K562 (cell line): ENCODE results near the gene SNUPN.

ENCODE experiments used
- DPF2 ChIP-seq: fragments of 450-650 bp; IDR thresholded peaks from 2 replicates; pipeline ENCODE4 v1.6.1; 2016
- JUND ChIP-seq, 2 experiments: IDR thresholded peaks; 2 replicates in 1 of 2; 3 replicates in 1 of 2; pipeline ENCODE4 v1.6.1; 2011; ENCODE audit warnings: borderline replicate concordance in 2 of 2, low read depth in 2 of 2, low read length in 2 of 2, improper control_type of control experiment in 1 of 2, missing biosample characterization in 1 of 2, missing genetic modification characterization in 1 of 2, missing genetic modification reagents in 1 of 2
- NONO ChIP-seq, 2 experiments: fragments of 200-400 bp in 1 of 2; fragments of 450-650 bp in 1 of 2; formaldehyde crosslinking in 1 of 2; IDR thresholded peaks; 2 replicates each; pipeline ENCODE4 v1.6.1; 2017; ENCODE audit warnings: low read depth in 2 of 2, mild to moderate bottlenecking in 2 of 2, moderate library complexity in 2 of 2, low read length in 1 of 2
- POLR2A ChIP-seq: fragments of 450-650 bp; conservative IDR thresholded peaks from 2 replicates; pipeline ENCODE4 v1.6.1; 2016
- ZBTB2 ChIP-seq: fragments of 450-650 bp; IDR thresholded peaks from 2 replicates; pipeline ENCODE4 v1.6.1; 2016; ENCODE audit warnings: antibody characterized with exemption

DNA sequence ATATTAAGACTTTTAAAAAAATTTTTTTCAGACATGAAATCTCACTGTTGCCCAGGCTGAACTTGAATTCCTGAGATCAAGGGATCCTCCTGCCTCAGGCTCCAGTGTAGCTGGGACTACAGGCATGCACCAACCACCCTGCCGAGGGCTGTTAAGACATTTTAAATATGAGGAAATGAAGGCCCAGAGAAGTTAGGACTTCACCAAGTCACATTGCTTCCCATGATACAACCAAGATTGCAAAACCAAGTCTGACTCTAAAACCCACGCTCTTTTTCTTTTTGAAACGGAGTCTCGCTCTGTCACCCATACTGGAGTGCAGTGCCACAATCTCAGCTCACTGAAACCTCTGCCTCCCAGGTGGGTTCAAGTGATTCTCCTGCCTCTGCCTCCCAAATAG lies 74.4 kb downstream of the SNUPN start:
- TF ChIP-seq POLR2A (no peak), DPF2 (no peak), ZBTB2 (no peak), JUND (IDR thresholded peaks at IDR 0.05; ENCODE audit: borderline replicate concordance, low read depth, low read length) (no peak), JUND (tag; IDR thresholded peaks at IDR 0.05; ENCODE audit: borderline replicate concordance, low read depth, low read length) (no peak), NONO (IDR thresholded peaks at IDR 0.05; ENCODE audit: low read depth in 2 of 2, low read length in 1 of 2) (no peak)
